GM23338 (cell line): Measurements from ENCODE around the gene STN1. TPM values are rescaled to one million over a fixed set of nuclear protein-coding genes. Genes with fewer than 3 reads are reported as not detected.

ENCODE experiments used
- ATAC-seq: fragments of 200-7000 bp; cut with Tn5 transposase; 3 replicates; pipeline ENCODE4 v1.9.1; 2020
- DNase-seq: peaks from one replicate; pipeline ENCODE4 v3.0.0-alpha.2; 2015; ENCODE audit warnings: low spot score
- H2AFZ ChIP-seq: fragments of 200-600 bp; sonication (generic); 2 replicates; pipeline ENCODE4 v1.8.0; 2016; ENCODE audit warnings: antibody characterized with exemption, mild to moderate bottlenecking, moderate library complexity
- H3F3A ChIP-seq: fragments of 200-600 bp; sonication (generic); replicated peaks from 2 replicates; pipeline ENCODE4 v1.8.0; 2017; ENCODE audit warnings: antibody characterized with exemption, mixed run types, low read depth
- H3K27ac ChIP-seq: fragments of 200-600 bp; sonication (generic); 2 replicates; pipeline ENCODE4 v1.6.1; 2016; ENCODE audit warnings: low read depth
- H3K27me3 ChIP-seq: fragments of 200-600 bp; sonication (generic); 2 replicates; pipeline ENCODE4 v1.8.0; 2016; ENCODE audit warnings: mild to moderate bottlenecking, mixed run types, moderate library complexity; ENCODE audit not compliant: insufficient read depth
- H3K36me3 ChIP-seq: fragments of 200-600 bp; sonication (generic); 2 replicates; pipeline ENCODE4 v1.8.0; 2016; ENCODE audit warnings: mild to moderate bottlenecking; ENCODE audit not compliant: insufficient read depth
- H3K4me1 ChIP-seq: fragments of 200-600 bp; sonication (generic); 2 replicates; pipeline ENCODE4 v1.8.0; 2016; ENCODE audit warnings: mild to moderate bottlenecking, moderate library complexity; ENCODE audit not compliant: insufficient read depth
- H3K4me2 ChIP-seq: fragments of 200-600 bp; sonication (generic); 2 replicates; pipeline ENCODE4 v1.7.1; 2017; ENCODE audit warnings: mixed run types
- H3K4me3 ChIP-seq: fragments of 200-600 bp; sonication (generic); 2 replicates; pipeline ENCODE4 v1.6.1; 2016; ENCODE audit warnings: mixed run types
- H3K79me2 ChIP-seq: fragments of 200-600 bp; sonication (generic); replicated peaks from 2 replicates; pipeline ENCODE4 v1.8.0; 2017; ENCODE audit warnings: mild to moderate bottlenecking; ENCODE audit not compliant: insufficient read depth
- H3K9me2 ChIP-seq: fragments of 200-600 bp; sonication (generic); 2 replicates; pipeline ENCODE4 v1.8.0; 2017; ENCODE audit not compliant: insufficient read depth
- H4K20me1 ChIP-seq: fragments of 200-600 bp; sonication (generic); replicated peaks from 2 replicates; pipeline ENCODE4 v1.8.0; 2017; ENCODE audit warnings: mild to moderate bottlenecking; ENCODE audit not compliant: insufficient read depth
- H3K27ac Mint-ChIP-seq: 2 replicates; pipeline ENCODE4 v1.8.0; 2020; ENCODE audit warnings: inconsistent platforms, mild to moderate bottlenecking, moderate library complexity, mixed read lengths
- H3K27me3 Mint-ChIP-seq: 3 replicates; pipeline ENCODE4 v1.8.0; 2022; ENCODE audit warnings: low read depth, mild to moderate bottlenecking, moderate library complexity, mixed read lengths, inconsistent platforms; ENCODE audit not compliant: insufficient read depth, poor library complexity
- H3K36me3 Mint-ChIP-seq: 3 replicates; pipeline ENCODE4 v1.8.0; 2021; ENCODE audit warnings: low read depth, mild to moderate bottlenecking, inconsistent platforms, moderate library complexity, mixed read lengths
- H3K4me1 Mint-ChIP-seq: 3 replicates; pipeline ENCODE4 v1.8.0; 2020; ENCODE audit warnings: mild to moderate bottlenecking, inconsistent platforms, mixed read lengths
- H3K4me3 Mint-ChIP-seq: 3 replicates; pipeline ENCODE4 v1.8.0; 2021; ENCODE audit warnings: moderate library complexity, mild to moderate bottlenecking, inconsistent platforms, mixed read lengths
- H3K9me3 Mint-ChIP-seq: 3 replicates; pipeline ENCODE4 v1.8.0; 2020; ENCODE audit warnings: moderate library complexity, mild to moderate bottlenecking, inconsistent platforms, mixed read lengths
- CREB1 ChIP-seq: fragments of 250-450 bp; sonication (Bioruptor Pico); IDR thresholded peaks from 2 replicates; pipeline ENCODE4 v1.5.0; 2020; ENCODE audit warnings: low read depth, mild to moderate bottlenecking, moderate library complexity
- EZH2 ChIP-seq: fragments of 200-600 bp; sonication (generic); IDR thresholded peaks from one replicate; pipeline ENCODE4 v1.8.0; 2017; ENCODE audit warnings: antibody characterized with exemption, mild to moderate bottlenecking, low read depth; ENCODE audit not compliant: unreplicated experiment
- EZH2phosphoT487 ChIP-seq: fragments of 200-600 bp; sonication (generic); IDR thresholded peaks from one replicate; pipeline ENCODE4 v1.8.1; 2018; ENCODE audit warnings: antibody characterized with exemption; ENCODE audit not compliant: unreplicated experiment
- JUNB ChIP-seq: IDR thresholded peaks from one replicate; pipeline ENCODE4 v1.6.1; 2016; ENCODE audit warnings: antibody characterized with exemption; ENCODE audit not compliant: unreplicated experiment
- NANOG ChIP-seq: IDR thresholded peaks from 2 replicates; pipeline ENCODE4 v1.6.1; 2016; ENCODE audit warnings: antibody characterized with exemption, borderline replicate concordance
- POLR2AphosphoS5 ChIP-seq: IDR thresholded peaks from 2 replicates; pipeline ENCODE4 v1.6.1; 2016; ENCODE audit warnings: antibody characterized with exemption, low read depth
- REST ChIP-seq: IDR thresholded peaks from one replicate; pipeline ENCODE4 v1.6.1; 2018; ENCODE audit warnings: antibody characterized with exemption; ENCODE audit not compliant: unreplicated experiment
- STAT1 ChIP-seq: IDR thresholded peaks from one replicate; pipeline ENCODE4 v1.6.1; 2016; ENCODE audit warnings: antibody characterized with exemption; ENCODE audit not compliant: unreplicated experiment
- ZNF114 ChIP-seq: fragments of 250-450 bp; sonication (Bioruptor Pico); IDR thresholded peaks from 2 replicates; pipeline ENCODE4 v1.5.0; 2020; ENCODE audit warnings: mild to moderate bottlenecking, moderate library complexity
- ZNF331 ChIP-seq: fragments of 250-450 bp; sonication (Bioruptor Pico); IDR thresholded peaks from 2 replicates; pipeline ENCODE4 v1.5.0; 2020; ENCODE audit warnings: low read depth, mild to moderate bottlenecking, moderate library complexity
- ZNF462 ChIP-seq: fragments of 250-450 bp; sonication (Bioruptor Pico); IDR thresholded peaks from 2 replicates; pipeline ENCODE4 v1.5.0; 2020; ENCODE audit warnings: mild to moderate bottlenecking, moderate library complexity
- long read RNA-seq: library from polyadenylated mRNA; unstranded; transcript quantifications from one replicate; pipeline ENCODE4 v2.0.0, GENCODE V29; 2020; ENCODE audit not compliant: unreplicated experiment
- polyA plus RNA-seq: library from polyadenylated mRNA; unstranded; fragments of >200 nt; fragmentation: Nextera tagmentation; extraction: Ambion mirVana; gene quantifications from 2 replicates; pipeline ENCODE4 v1.2.1, GENCODE V29; 2016
- total RNA-seq: library from RNA; depleted of rRNA; stranded (reverse); fragments of >200 nt; shearing (Covaris generic); gene quantifications from 2 replicates; pipeline ENCODE4 v1.2.3, GENCODE V29; 2014; rRNA removed
- TF ChIP-seq, protein P1 (sequence below): IDR thresholded peaks from 2 replicates; pipeline ENCODE4 v1.6.1; 2016; ENCODE audit warnings: antibody characterized with exemption

STN1 gene, protein sequence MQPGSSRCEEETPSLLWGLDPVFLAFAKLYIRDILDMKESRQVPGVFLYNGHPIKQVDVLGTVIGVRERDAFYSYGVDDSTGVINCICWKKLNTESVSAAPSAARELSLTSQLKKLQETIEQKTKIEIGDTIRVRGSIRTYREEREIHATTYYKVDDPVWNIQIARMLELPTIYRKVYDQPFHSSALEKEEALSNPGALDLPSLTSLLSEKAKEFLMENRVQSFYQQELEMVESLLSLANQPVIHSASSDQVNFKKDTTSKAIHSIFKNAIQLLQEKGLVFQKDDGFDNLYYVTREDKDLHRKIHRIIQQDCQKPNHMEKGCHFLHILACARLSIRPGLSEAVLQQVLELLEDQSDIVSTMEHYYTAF
- 11.3 and 13.9 TPM in 2 replicates for total RNA-seq
- 6.7 and 7.2 TPM in 2 replicates for polyA plus RNA-seq
- long read RNA-seq, transcript STN1-201 (10 exons, 1,417 nt), result major isoform, 15 of 22 reads
- long read RNA-seq, partial matches to known transcripts, result 3 of 22 reads
- long read RNA-seq, other reads (novel, unspliced or antisense), result 2 of 22 reads

- Histone ChIP-seq H3K4me1 (peaks cover 19% of the 10 kb centered on the region), H3K4me2 (peak within 1 kb of the TSS; percentile 99), H3K27ac (peak within 1 kb of the TSS; percentile 99), H4K20me1 (no peaks in the 10 kb centered on the region), H3K79me2 (no peaks in the 10 kb centered on the region), H3K36me3 (peaks cover 6% of the 10 kb centered on the region; the same call in 1 of the 2 replicates), H2AFZ (peak within 1 kb of the TSS; percentile 99), H3K27me3 (no peaks in the 10 kb centered on the region), H3K9me2 (0 out of 2 replicates have a peak, but pooled peaks cover 2% of the 10 kb centered on the region), H3F3A (peaks cover 13% of the 10 kb centered on the region; the same call in 1 of the 2 replicates), H3K4me3 (peak within 1 kb of the TSS; percentile 88)
- peaks cover 14% of the 10 kb centered on the region for H3K4me1 Mint-ChIP-seq
- ATAC-seq (peak; percentile 95), DNase-seq (peak; percentile 99)
- H3K4me3 Mint-ChIP-seq, result peak within 1 kb of the TSS; percentile 91
- H3K36me3 Mint-ChIP-seq, result peaks cover 24% of the 10 kb centered on the region
- peak within 1 kb of the TSS; percentile 93 for H3K27ac Mint-ChIP-seq
- H3K27me3 Mint-ChIP-seq, result peaks cover 9% of the 10 kb centered on the region
- H3K9me3 Mint-ChIP-seq, result peaks cover 13% of the 10 kb centered on the region
- no peak for TF ChIP-seq STAT1
- no peak for TF ChIP-seq ZNF331 (CRISPR knock-in tag)
- no peak for TF ChIP-seq ZNF114 (CRISPR knock-in tag)
- TF ChIP-seq CREB1 (CRISPR knock-in tag), result peak; percentile 54
- no peak for TF ChIP-seq EZH2
- TF ChIP-seq REST, result no peak
- TF ChIP-seq ZNF462 (CRISPR knock-in tag), result 0 out of 2 replicates have a peak, but pooled peaks have one; percentile 22
- TF ChIP-seq NANOG, result no peak
- TF ChIP-seq JUNB, result no peak
- TF ChIP-seq EZH2phosphoT487, result no peak
- TF ChIP-seq POLR2AphosphoS5, result peak; percentile 80
- TF ChIP-seq, protein P1, sequence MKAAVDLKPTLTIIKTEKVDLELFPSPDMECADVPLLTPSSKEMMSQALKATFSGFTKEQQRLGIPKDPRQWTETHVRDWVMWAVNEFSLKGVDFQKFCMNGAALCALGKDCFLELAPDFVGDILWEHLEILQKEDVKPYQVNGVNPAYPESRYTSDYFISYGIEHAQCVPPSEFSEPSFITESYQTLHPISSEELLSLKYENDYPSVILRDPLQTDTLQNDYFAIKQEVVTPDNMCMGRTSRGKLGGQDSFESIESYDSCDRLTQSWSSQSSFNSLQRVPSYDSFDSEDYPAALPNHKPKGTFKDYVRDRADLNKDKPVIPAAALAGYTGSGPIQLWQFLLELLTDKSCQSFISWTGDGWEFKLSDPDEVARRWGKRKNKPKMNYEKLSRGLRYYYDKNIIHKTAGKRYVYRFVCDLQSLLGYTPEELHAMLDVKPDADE, result 0 out of 2 replicates have a peak, but pooled peaks have one; percentile 30
Observed at GRCh38 chr10:103918053-103918846, at the start of gene STN1. TSS of gene STN1 (minus strand) at chr10:103918184. CDS start at chr10:103917594, 590 bp downstream.
